NCI-H146 treated with DMSO at 0.1 percent for 48 hours (cell line): ENCODE data around the gene MYRF.
A peak's percentile ranks its signal among the peaks of the same experiment; 100 is the strongest.

ENCODE experiments used
- DNase-seq: peaks from one replicate; lab custom pipeline; 2025; ENCODE audit not compliant: unreplicated experiment; lab: John Stamatoyannopoulos, UW

The MYRF gene

GRCh38 chr11:61775606-61776554 lies 23.4 kb downstream of the MYRF start:
- no peak for DNase-seq

- no peak for DNase-seq
Observed at GRCh38 chr11:61776561-61777075, 24.2 kb downstream of the MYRF start.

DNA sequence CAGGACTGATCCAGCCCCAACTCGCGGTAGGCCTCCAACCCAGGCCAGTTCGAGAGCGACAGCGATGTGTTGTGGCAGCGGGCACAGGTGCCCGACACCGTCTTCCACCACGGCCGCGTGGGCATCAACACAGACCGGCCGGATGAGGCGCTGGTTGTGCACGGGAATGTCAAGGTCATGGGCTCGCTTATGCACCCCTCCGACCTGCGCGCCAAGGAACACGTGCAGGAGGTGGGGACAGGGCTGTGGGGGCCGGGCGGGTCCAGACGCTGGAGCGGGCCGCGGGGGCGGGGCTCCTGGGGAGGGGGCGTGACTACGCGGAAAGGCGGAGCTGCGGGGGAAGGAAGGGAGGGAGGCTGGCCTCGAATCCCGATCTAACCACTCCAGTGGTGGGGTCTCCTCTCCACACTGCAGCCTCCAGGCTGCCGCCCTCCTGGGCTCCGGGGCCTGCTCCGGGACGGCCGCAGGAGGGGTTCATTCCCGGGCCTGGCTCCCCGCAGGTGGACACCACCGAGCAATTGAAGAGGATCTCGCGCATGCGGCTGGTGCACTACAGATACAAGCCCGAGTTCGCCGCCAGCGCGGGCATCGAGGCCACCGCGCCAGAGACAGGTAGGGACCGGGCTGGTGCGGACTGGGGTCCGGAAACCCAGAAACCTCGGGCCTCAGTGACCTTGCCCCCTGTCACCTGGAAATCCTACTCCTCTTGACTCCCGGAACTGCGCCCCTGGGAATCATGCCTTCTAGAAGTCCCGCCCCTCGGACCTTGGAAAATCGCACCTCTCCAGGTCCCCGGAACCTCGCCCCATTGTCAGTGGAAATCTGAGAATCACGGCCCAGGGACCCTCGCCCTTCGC lies 25.0 kb downstream of the MYRF start:
- DNase-seq, result no peak

DNA sequence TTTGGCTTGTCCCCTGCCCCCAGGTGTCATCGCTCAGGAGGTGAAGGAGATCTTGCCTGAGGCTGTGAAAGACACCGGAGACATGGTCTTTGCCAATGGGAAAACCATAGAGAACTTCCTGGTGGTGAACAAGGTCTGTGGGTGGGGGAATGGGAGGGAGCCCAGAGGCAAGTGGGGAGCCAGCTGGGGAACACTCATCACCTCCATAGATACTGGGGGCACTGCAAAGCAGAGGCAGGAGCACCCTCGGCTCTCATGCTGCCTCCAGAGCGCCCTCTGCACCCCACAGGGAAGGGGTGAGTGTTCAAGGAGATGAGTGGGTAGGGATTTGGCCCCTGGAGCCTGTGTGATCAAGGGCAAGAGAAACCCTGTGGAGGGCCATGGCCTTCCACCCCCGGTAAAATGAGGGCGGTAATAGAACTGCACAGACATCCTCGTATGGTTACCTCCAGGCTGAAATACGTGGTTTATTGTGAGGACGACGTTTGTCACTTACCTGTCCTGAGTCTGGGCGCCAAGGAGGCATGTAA lies 26.0 kb downstream of the MYRF start:
- no peak for DNase-seq

DNA sequence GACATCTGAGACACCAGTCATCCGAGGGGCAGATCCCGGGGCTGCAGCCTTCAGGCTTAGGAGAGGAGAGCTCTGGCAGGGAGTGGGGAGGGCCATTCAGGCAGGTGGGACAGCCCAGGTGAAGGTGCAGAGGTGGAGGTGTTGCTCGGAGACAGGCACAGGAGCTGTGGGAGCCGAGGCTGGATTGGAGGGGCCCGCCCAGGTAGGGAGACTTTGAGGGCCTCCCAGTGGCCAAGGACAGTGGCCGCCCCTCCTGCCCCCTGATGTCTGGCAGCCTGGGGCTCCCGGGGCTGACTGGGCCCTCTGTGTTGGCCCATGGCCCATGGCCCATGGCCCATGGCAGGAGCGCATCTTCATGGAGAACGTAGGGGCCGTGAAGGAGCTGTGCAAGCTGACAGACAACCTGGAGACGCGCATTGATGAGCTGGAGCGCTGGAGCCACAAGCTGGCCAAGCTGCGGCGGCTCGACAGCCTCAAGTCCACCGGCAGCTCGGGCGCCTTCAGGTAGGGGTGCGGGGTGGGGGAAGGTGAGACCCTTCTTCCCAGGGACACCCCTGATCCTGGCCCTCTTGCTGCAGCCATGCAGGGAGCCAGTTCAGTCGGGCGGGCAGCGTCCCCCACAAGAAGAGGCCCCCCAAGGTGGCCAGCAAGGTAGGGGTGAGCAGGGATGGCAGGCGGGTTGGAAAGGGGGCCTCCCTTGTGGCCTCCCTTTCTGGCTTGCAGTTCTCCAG lies 26.6 kb downstream of the MYRF start:
- DNase-seq, result no peak

DNA sequence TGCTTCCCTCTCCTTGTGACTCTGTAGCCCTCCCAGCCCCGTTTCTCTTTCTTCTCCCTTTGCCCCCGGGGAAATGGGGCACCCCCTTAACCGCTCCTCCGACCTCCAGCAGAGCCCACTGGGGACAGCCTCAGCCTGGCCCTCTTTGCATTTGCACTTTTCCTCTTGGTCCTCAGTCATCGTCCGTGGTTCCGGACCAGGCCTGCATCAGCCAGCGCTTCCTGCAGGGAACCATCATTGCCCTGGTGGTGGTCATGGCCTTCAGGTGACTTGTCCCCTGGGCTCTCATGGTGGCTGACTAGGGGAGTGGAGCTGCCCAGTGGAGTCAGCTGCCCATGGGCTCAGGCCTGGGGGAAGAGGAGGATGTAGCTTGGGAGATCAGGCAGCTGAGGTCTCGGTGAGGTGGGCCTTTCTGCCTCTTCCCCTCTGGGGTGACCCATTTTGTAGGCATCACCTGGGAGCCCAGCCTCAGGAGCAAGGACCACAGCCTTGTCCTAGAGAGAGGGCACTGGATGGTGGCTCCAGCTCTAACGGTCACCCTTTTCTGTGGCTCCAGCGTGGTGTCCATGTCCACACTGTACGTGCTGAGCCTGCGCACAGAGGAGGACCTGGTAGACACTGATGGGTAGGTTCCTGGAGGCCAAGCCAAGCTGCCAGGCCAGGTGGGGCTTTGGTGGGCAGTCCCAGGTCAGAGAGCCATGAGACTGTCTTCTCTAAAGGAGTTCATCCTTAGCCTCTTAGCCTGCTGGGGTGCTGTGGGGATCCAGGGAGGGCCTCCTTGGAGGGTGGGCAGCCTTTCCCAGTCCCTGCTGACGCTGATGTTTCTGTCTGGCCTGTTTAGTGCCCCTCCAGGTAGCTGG lies 27.5 kb downstream of the MYRF start:
- no peak for DNase-seq

GRCh38 chr11:61780581-61781162 lies 28.2 kb downstream of the MYRF start:
- no peak for DNase-seq

GRCh38 chr11:61781585-61781984 lies 29.1 kb downstream of the MYRF start:
- DNase-seq, result no peak

DNA sequence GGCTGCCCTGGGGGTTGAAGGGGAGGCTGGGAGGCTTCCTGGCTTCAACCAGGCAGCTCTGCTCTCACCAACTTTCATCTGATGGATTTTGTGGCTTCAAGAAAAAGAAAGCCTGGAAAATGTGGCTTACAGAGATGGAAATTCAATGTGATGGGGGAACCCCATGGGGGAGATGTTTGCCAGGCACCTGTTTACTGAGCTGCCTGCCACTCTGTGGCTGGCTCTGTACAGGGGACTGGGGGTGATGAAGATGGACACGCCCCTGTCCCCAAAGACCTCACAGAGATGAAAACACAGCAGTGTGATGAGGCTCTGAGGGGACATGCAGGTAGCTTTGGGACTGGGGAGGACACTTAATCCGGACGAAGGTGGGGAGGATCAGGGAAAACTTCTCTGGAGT lies 29.9 kb downstream of the MYRF start:
- no peak for DNase-seq

DNA sequence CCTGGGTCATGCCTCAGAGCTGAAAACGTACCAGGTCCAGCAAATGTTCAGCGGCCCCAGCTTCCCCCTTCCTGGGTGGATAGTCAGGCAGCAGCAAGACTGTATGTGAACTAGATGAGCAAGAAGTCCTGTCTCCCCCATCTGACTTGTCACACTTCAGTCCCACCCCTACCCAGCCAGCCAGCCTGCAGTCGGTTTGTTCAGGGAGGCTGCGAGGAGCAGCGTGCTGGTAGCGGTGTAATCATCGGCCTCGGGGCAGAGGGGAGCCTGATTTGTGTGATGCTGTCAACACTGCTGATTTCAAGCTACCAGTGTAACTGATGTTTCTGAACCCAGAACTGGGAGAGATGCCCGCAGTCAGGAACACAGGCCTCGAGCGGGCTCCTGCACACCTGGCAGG lies 30.4 kb downstream of the MYRF start:
- DNase-seq, result no peak

DNA sequence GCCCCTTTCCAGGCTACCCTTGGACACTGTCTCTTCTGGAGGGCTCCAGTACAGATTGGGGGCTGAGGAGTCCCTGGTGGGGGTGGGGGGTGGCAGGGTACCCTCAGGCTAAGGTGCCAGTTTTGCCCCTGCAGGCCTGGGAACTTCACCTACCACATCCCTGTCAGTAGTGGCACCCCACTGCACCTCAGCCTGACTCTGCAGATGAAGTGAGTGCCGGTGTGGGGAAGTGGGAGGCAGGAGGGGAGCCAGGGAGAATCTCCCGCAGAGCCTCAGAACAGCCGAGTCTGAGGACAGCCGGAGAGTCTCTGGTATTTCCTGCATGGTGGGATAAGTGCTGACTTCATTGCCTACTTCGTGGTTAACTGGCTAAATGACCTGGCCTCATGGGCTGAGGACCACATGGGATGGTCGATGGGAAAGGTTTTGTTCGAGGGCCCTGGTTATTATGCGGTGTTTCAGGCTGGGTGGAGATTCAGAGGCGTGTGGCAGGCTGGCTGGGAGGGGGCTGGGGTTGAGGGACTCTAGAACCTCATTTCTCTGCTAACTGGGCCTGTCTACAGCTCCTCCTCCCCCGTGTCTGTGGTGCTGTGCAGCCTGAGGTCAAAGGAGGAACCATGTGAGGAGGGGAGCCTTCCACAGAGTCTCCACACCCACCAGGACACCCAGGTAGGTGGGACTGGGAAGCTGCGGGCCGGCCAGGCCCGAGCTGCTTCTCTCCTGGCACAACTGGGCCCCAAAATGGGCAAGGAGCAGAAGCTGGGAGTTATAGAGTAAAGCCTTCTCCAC lies 31.5 kb downstream of the MYRF start:
- DNase-seq, result no peak

DNA sequence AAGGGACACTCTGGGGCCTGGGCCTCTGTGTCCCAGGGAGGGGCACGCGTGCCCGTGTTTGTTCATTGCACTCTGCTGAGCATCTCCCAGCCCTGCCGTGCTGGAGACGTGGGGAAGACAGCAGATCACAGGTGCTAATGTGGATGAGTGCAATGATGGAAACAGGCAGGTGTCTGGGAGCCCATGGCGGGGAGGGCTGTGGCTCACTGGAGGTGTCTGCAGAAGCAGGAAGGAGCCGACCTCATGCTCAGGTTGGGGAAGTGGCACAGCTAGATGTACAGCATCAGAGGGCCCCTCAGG lies 32.0 kb downstream of the MYRF start:
- no peak for DNase-seq

GRCh38 chr11:61785837-61786402 lies 33.5 kb downstream of the MYRF start:
- DNase-seq, result no peak

GRCh38 chr11:61787928-61788491 lies 35.6 kb downstream of the MYRF start:
- DNase-seq, result no peak

DNA sequence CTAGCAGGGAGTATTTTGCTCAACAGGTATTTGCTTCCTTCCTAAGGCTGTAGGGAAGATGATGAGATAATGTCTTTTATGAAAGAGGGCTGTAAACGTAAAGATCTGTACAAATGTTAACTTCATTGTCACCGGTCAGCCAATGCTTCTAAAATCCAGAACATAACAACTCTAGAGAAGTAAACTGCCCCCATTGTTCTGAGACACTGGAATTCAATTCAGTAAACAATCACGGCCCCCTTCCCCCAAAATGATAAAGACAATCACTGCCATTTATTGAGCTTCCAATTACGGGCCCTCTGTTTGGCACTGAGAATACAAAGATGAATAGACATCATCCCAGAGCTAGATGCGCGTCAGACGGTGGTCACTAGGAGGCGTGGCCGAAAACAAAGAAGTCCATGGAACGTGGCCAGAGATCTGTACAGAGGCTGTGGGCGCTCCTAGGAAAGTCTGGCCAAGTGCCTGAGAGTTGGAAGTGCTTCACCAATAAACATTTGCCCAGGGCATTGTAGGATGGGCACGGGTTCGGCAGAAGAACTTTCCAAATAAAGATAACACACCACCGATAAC lies 39.4 kb downstream of the MYRF start:
- DNase-seq, result peak; percentile 68

GRCh38 chr11:61792310-61793082 lies 40.1 kb downstream of the MYRF start, which contains the start of the genes FEN1 and TMEM258:
FEN1 (plus strand) TSS chr11:61792911; CDS start chr11:61795362, 2,451 bp downstream.
TMEM258 (minus strand) TSS chr11:61792599; CDS start chr11:61792558, 41 bp downstream.
- peak; percentile 89 for DNase-seq
